Hindlimb muscle (tissue), 1 donor: ENCODE data around the gene TMEM51. TPM values are rescaled to one million over a fixed set of nuclear protein-coding genes. Genes with fewer than 3 reads are reported as not detected.
"Not testable (repeated sequence)": the region's sequence is repeated elsewhere in the genome, so short reads cannot be mapped to it uniquely, and the experiment has no call there.

Experiments
- DNase-seq: peaks from one replicate; pipeline ENCODE4 v3.0.0-alpha.2; 2013
- polyA plus RNA-seq: library from polyadenylated mRNA; unstranded; fragments of 120-200 nt; gene quantifications from one replicate; pipeline ENCODE4 v1.2.1, GENCODE V29; 2013; ENCODE audit not compliant: insufficient read length

TMEM51 gene
- polyA plus RNA-seq, 1 donor = 11.4 TPM

GRCh38 chr1:15155191-15155590 is 1.6 kb downstream of the TMEM51 start:
- no peak for DNase-seq

GRCh38 chr1:15155888-15156741 is 2.6 kb downstream of the TMEM51 start:
- peak; percentile 68 for DNase-seq

GRCh38 chr1:15156807-15157380 is 3.3 kb downstream of the TMEM51 start:
- DNase-seq = no peak

DNA sequence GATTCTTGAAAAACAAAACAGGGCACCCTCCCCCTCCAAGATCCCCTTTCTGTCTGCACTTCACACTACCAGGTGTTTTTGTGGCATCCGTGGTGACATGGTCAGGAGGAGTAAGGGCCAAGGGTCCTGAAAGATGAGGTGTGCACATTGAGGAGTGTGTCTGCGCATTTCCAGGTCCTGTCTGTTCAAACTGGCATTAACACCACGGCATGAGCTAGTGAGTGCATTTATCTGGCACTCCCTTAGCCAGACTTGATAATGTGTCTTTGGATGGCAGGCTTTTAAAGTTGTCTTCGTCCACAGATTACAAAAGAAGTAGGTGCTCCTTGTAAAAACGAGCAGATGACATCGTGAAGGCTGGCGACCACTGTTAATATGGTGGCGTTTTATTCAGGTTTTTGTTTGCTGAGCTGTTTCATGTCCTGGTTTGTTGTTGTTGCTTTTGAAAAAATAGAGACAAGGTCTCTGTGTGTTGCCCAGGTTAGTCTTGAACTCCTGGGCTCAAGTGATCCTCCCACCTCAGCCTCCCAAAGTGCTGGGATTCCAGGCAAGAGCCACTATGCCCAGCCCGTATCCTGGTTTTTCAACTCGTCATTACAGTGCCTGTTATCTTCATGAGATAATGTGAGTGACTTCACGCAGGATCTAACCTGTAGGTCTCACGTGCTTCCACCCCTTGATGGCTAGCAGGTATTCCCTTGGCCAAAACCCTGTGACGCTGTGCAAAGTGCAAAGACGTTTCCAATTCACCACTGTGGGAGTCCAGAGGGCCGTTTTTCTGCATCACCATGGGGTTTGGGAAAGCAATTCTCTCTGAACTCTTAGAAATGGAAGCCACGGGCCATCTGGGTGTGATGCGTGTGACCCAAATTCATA is 4.2 kb downstream of the TMEM51 start:
- DNase-seq = no peak

GRCh38 chr1:15158506-15159165 is 5.1 kb downstream of the TMEM51 start:
- no peak for DNase-seq

- DNase-seq = no peak
Observed at GRCh38 chr1:15159166-15159555, 5.6 kb downstream of the TMEM51 start.

GRCh38 chr1:15160626-15161025 is 7.1 kb downstream of the TMEM51 start:
- DNase-seq = no peak

- no peak for DNase-seq
Observed at GRCh38 chr1:15167386-15167785, 13.8 kb downstream of the TMEM51 start.

DNA sequence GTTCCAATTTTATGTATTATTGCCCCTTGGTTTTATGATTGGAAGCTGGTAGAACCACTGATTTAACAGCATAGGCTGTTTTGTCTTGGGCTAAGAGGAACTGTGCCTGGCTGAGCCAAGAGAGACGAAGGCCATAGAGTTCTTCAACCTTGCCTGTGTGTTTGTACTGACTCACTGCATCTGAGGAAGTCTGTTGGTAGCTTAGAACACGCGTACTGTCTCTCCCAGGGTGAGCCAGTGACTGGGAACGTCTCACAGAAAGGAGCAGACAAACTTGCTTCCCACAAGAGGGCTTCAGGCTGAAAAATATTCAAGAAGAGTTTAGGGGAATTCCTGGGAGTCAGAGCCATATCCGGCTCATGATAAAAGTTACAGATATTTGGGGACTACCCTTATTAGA is 14.9 kb downstream of the TMEM51 start:
- no peak for DNase-seq

- DNase-seq = no peak
Observed at GRCh38 chr1:15170071-15170470, 16.5 kb downstream of the TMEM51 start.

DNA sequence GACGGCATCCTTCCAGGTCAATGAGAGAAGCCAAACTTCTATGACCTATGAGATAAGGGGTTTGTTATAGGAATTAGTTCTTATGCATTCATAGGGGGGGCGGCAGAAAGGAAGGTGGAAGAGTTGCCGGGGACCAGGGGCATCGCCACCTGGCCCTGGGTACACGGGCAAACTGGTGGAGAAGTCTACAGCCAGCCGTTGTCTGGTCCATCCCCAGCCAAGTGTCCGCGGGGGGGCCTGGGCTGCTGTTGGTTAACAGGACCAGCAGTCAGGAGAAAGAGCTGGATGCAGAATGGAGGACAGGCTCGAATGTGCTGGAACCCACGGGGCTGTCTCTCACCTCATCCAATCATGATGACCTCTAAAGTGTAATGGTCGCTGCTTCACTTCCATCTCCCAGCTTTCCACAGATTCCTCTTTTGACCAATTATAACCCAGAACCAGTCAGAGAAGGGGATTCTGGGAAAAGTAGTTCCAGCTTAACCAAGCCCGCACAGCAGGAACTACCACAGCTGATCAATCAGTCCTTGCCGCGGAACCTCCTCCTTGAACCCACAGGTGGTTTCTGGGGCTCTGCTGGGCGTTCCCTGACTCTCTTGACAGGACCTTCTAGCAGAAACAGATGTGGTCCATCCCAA is 17.8 kb downstream of the TMEM51 start:
- DNase-seq = no peak

- DNase-seq = no peak
Observed at GRCh38 chr1:15172405-15173259, 19.1 kb downstream of the TMEM51 start.

GRCh38 chr1:15173863-15174614 is 20.5 kb downstream of the TMEM51 start:
- no peak for DNase-seq

- DNase-seq = no peak
Observed at GRCh38 chr1:15174615-15174983, 21.1 kb downstream of the TMEM51 start.

- not testable (repeated sequence) for DNase-seq
Observed at GRCh38 chr1:15175324-15176094, 22.0 kb downstream of the TMEM51 start.

DNA sequence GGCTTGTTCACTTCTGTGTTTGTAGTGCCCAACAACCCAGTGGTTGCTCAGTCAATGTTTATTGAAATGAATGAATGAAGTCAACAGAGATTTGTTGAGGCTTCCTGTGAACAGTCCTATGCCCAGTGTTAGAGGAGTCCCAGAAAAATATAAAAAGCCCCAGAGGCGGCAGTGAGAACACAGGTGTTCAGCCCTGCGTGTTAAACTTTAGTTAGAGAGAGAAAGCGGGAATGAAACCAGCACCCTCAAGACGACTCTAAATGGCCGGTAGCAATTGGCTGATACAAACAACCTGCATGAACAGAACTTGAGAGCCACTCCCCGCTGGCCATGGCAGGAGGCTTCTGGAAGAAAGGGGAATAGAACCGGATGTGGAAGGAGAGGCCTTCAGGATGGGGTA is 22.6 kb downstream of the TMEM51 start:
- DNase-seq = no peak

- DNase-seq = no peak
Observed at GRCh38 chr1:15176898-15177665, 23.5 kb downstream of the TMEM51 start.

GRCh38 chr1:15177710-15178166 is 24.2 kb downstream of the TMEM51 start:
- no peak for DNase-seq
